Measurements from ENCODE around the gene TOMM7. TPM values are rescaled to one million over a fixed set of nuclear protein-coding genes. Genes with fewer than 3 reads are reported as not detected.

Gene TOMM7
- total RNA-seq, 1 experiment from 2014 or later: 588 TPM

- Histone ChIP-seq H3K27ac (no peak overlapping the region), H3F3A (ENCODE audit: insufficient read depth, low read depth) (peaks cover 38% of the 10 kb centered on the region), H3K4me1 (replicated peaks; ENCODE audit: insufficient read depth) (peaks cover 11% of the 10 kb centered on the region), H2AFZ (no peak overlapping the region), H3K4me3 (no peak overlapping the region), H3K9me2 (ENCODE audit: insufficient read depth) (no peaks in the 10 kb centered on the region), H3K9me3 (ENCODE audit: insufficient read depth, low read depth) (no peaks in the 10 kb centered on the region), H3K27me3 (ENCODE audit: insufficient read depth, low read depth) (no peaks in the 10 kb centered on the region), H3K4me2 (no peak overlapping the region), H3K36me3 (ENCODE audit: low read depth) (peaks cover 33% of the 10 kb centered on the region), H3K79me2 (ENCODE audit: low read depth) (0 out of 2 replicates have a peak, but pooled peaks cover 9% of the 10 kb centered on the region), H4K20me1 (ENCODE audit: insufficient read depth) (peaks cover 6% of the 10 kb centered on the region; the same call in 1 of the 2 replicates)
- DNase-seq: peak in 1 of 2 experiments; percentile 32
- no TSS peak for BruUV-seq (replicated peaks)
- ChIA-PET POLR2A (ENCODE audit: unreplicated experiment) (interaction anchor here (0.7 kb wide), 1 partner anchor 33 kb away, joined by 8 read pairs; no protein-coding TSS in a partner anchor), CTCF (no interaction called here)
- intact Hi-C loops (cut with micrococcal nuclease; ENCODE audit: unreplicated experiment): no loop called here
- TF ChIP-seq CTCF (conservative IDR thresholded peaks at IDR 0.05): no peak
- TF ChIP-seq EZH2 (IDR thresholded peaks at IDR 0.05; ENCODE audit: low read depth): no peak
Observed at GRCh38 chr7:22811746-22812280, 10.8 kb downstream of the TOMM7 start.

GRCh38 chr7:22810843-22811242, 11.8 kb downstream of the TOMM7 start:
- intact Hi-C loops (cut with micrococcal nuclease; ENCODE audit: unreplicated experiment): no loop called here
- Histone ChIP-seq H3K9me2 (ENCODE audit: insufficient read depth) (no peaks in the 10 kb centered on the region), H3K79me2 (ENCODE audit: low read depth) (0 out of 2 replicates have a peak, but pooled peaks cover 6% of the 10 kb centered on the region), H3K27me3 (ENCODE audit: insufficient read depth, low read depth) (no peaks in the 10 kb centered on the region), H4K20me1 (ENCODE audit: insufficient read depth) (peaks cover 6% of the 10 kb centered on the region; the same call in 1 of the 2 replicates), H2AFZ (no peak overlapping the region), H3K4me3 (no peak overlapping the region), H3K4me2 (no peak overlapping the region), H3K9me3 (ENCODE audit: insufficient read depth, low read depth) (no peaks in the 10 kb centered on the region), H3K4me1 (replicated peaks; ENCODE audit: insufficient read depth) (peaks cover 11% of the 10 kb centered on the region), H3K36me3 (ENCODE audit: low read depth) (peaks cover 23% of the 10 kb centered on the region), H3K27ac (peak overlapping the region; percentile 14; the same call in 1 of the 2 replicates), H3F3A (ENCODE audit: insufficient read depth, low read depth) (peaks cover 28% of the 10 kb centered on the region)
- no TSS peak for BruUV-seq (replicated peaks)
- ChIA-PET CTCF (no interaction called here), POLR2A (ENCODE audit: unreplicated experiment) (interaction anchor here (0.6 kb wide), 1 partner anchor 228 kb away, joined by 3 read pairs; no protein-coding TSS in a partner anchor)
- TF ChIP-seq CTCF (conservative IDR thresholded peaks at IDR 0.05): no peak
- no peak for TF ChIP-seq EZH2 (IDR thresholded peaks at IDR 0.05; ENCODE audit: low read depth)
- no peak for DNase-seq

- intact Hi-C loops (cut with micrococcal nuclease; ENCODE audit: unreplicated experiment): no loop called here
- DNase-seq: no peak
- Histone ChIP-seq H2AFZ (no peak overlapping the region), H3K79me2 (ENCODE audit: low read depth) (0 out of 2 replicates have a peak, but pooled peaks cover 6% of the 10 kb centered on the region), H4K20me1 (ENCODE audit: insufficient read depth) (peaks cover 6% of the 10 kb centered on the region; the same call in 1 of the 2 replicates), H3K4me2 (no peak overlapping the region), H3K36me3 (ENCODE audit: low read depth) (peaks cover 21% of the 10 kb centered on the region), H3K9me3 (ENCODE audit: insufficient read depth, low read depth) (no peaks in the 10 kb centered on the region), H3K4me1 (replicated peaks; ENCODE audit: insufficient read depth) (peaks cover 9% of the 10 kb centered on the region), H3F3A (ENCODE audit: insufficient read depth, low read depth) (peaks cover 21% of the 10 kb centered on the region), H3K4me3 (no peak overlapping the region), H3K27me3 (ENCODE audit: insufficient read depth, low read depth) (no peaks in the 10 kb centered on the region), H3K9me2 (ENCODE audit: insufficient read depth) (no peaks in the 10 kb centered on the region), H3K27ac (peak overlapping the region; percentile 14; the same call in 1 of the 2 replicates)
- POLR2A ChIA-PET (ENCODE audit: unreplicated experiment): interaction anchor here (0.7 kb wide), 1 partner anchor 248 kb away, joined by 3 read pairs; no protein-coding TSS in a partner anchor
- CTCF ChIA-PET: interaction anchor here (0.5 kb wide), 1 partner anchor 263 kb away, joined by 4 read pairs; no protein-coding TSS in a partner anchor
- TF ChIP-seq EZH2 (IDR thresholded peaks at IDR 0.05; ENCODE audit: low read depth): no peak
- no TSS peak for BruUV-seq (replicated peaks)
Observed at GRCh38 chr7:22809902-22810642, 12.6 kb downstream of the TOMM7 start.

Measured in PC-9 (cell line).